Mesendoderm (in vitro differentiated cells): Measurements from ENCODE around the gene BEST4.

Experiments
- DNase-seq: peaks from one replicate; pipeline ENCODE4 v3.0.0; 2013
- H2AK5ac ChIP-seq: 2 replicates; pipeline ENCODE4 v1.6.1; 2013; ENCODE audit warnings: low read length, inconsistent platforms
- H2BK120ac ChIP-seq: 2 replicates; pipeline ENCODE4 v1.6.1; 2013; ENCODE audit warnings: low read depth, mild to moderate bottlenecking, low read length, moderate library complexity, mixed read lengths
- H2BK15ac ChIP-seq: replicated peaks from 2 replicates; pipeline ENCODE4 v1.6.1; 2013; ENCODE audit warnings: low read depth, mild to moderate bottlenecking, moderate library complexity
- H2BK5ac ChIP-seq: 2 replicates; pipeline ENCODE4 v1.6.1; 2013; ENCODE audit warnings: low read length, inconsistent platforms
- H3K18ac ChIP-seq: 2 replicates; pipeline ENCODE4 v1.6.1; 2013; ENCODE audit warnings: mild to moderate bottlenecking, low read length, mixed read lengths
- H3K23ac ChIP-seq: one replicate; pipeline ENCODE4 v1.6.1; 2013; ENCODE audit warnings: low read length
- H3K27ac ChIP-seq: 2 replicates; pipeline ENCODE4 v1.5.1; 2013; ENCODE audit warnings: low read depth, mild to moderate bottlenecking, inconsistent platforms, low read length, moderate library complexity
- H3K27me3 ChIP-seq: 2 replicates; pipeline ENCODE4 v1.6.1; 2013; ENCODE audit warnings: low read length, control low read depth, mild to moderate bottlenecking, inconsistent platforms; ENCODE audit not compliant: insufficient read depth, poor library complexity
- H3K36me3 ChIP-seq: 2 replicates; pipeline ENCODE4 v1.6.1; 2013; ENCODE audit warnings: low read length, inconsistent platforms; ENCODE audit not compliant: control insufficient read depth, insufficient read depth
- H3K4ac ChIP-seq: one replicate; pipeline ENCODE4 v1.6.1; 2013; ENCODE audit warnings: low read depth, mild to moderate bottlenecking, low read length, moderate library complexity
- H3K4me1 ChIP-seq: 2 replicates; pipeline ENCODE4 v1.6.1; 2013; ENCODE audit warnings: low read depth, low read length, inconsistent platforms; ENCODE audit not compliant: control insufficient read depth
- H3K4me2 ChIP-seq: 2 replicates; pipeline ENCODE4 v1.6.1; 2013; ENCODE audit warnings: low read length
- H3K4me3 ChIP-seq: 2 replicates; pipeline ENCODE4 v1.5.1; 2013; ENCODE audit warnings: mild to moderate bottlenecking, low read length
- H3K56ac ChIP-seq: one replicate; pipeline ENCODE4 v1.6.1; 2013; ENCODE audit warnings: low read length
- H3K79me1 ChIP-seq: 2 replicates; pipeline ENCODE4 v1.6.1; 2013; ENCODE audit warnings: low read length, inconsistent platforms
- H3K79me2 ChIP-seq: 2 replicates; pipeline ENCODE4 v1.6.1; 2013; ENCODE audit warnings: mild to moderate bottlenecking, low read length; ENCODE audit not compliant: control insufficient read depth, insufficient read depth
- H3K9ac ChIP-seq: 2 replicates; pipeline ENCODE4 v1.6.1; 2013; ENCODE audit warnings: low read length, inconsistent platforms
- H4K5ac ChIP-seq: one replicate; pipeline ENCODE4 v1.6.1; 2013; ENCODE audit warnings: low read length
- H4K8ac ChIP-seq: one replicate; pipeline ENCODE4 v1.6.1; 2013; ENCODE audit warnings: low read depth, mild to moderate bottlenecking, control low read depth, low read length, moderate library complexity
- WGBS: extraction: QIAGEN DNeasy Blood & Tissue Kit; methylation state at CpG from one replicate; pipeline ENCODE4 v1.1.7; 2013; ENCODE audit warnings: low lambda C conversion rate, missing lambda C conversion rate; ENCODE audit not compliant: insufficient coverage; ENCODE audit errors: extremely low coverage; 5-methylcytosine and 5-hydroxymethylcytosine counted together

The BEST4 gene

GRCh38 chr1:44777969-44778635 is 9.9 kb downstream of the BEST4 start:
- no peak overlapping the region for H4K5ac ChIP-seq
- H3K36me3 ChIP-seq, result peaks cover 14% of the 10 kb centered on the region
- DNase-seq, result no peak
- H3K18ac ChIP-seq, result no peak overlapping the region
- no peak overlapping the region for H3K4ac ChIP-seq
- peaks cover 11% of the 10 kb centered on the region for H3K79me1 ChIP-seq
- H4K8ac ChIP-seq, result no peak overlapping the region
- no peak overlapping the region for H2BK15ac ChIP-seq
- no peak overlapping the region for H3K23ac ChIP-seq
- H2AK5ac ChIP-seq, result no peak overlapping the region
- H3K27ac ChIP-seq, result no peak overlapping the region
- peak overlapping the region; percentile 100 for H3K9ac ChIP-seq
- no peaks in the 10 kb centered on the region for H3K27me3 ChIP-seq
- no peak overlapping the region for H3K4me3 ChIP-seq
- no peak overlapping the region for H2BK5ac ChIP-seq
- no peak overlapping the region for H3K56ac ChIP-seq
- H3K4me1 ChIP-seq, result peaks cover 2% of the 10 kb centered on the region
- H2BK120ac ChIP-seq, result no peak overlapping the region
- peak overlapping the region; percentile 53 for H3K4me2 ChIP-seq
- no CpG with 5 or more reads among the region's 13 CpGs for WGBS
- H3K79me2 ChIP-seq, result peaks cover 30% of the 10 kb centered on the region

- H3K4me2 ChIP-seq, result peak overlapping the region; percentile 53
- no peak overlapping the region for H4K8ac ChIP-seq
- no peak overlapping the region for H2AK5ac ChIP-seq
- DNase-seq, result no peak
- no peak overlapping the region for H3K18ac ChIP-seq
- no peak overlapping the region for H3K27ac ChIP-seq
- no peak overlapping the region for H2BK5ac ChIP-seq
- no peaks in the 10 kb centered on the region for H3K27me3 ChIP-seq
- peak overlapping the region; percentile 100 for H3K9ac ChIP-seq
- H3K4ac ChIP-seq, result no peak overlapping the region
- peaks cover 14% of the 10 kb centered on the region for H3K36me3 ChIP-seq
- H4K5ac ChIP-seq, result no peak overlapping the region
- peaks cover 30% of the 10 kb centered on the region for H3K79me2 ChIP-seq
- peak overlapping the region; percentile 43 for H3K4me3 ChIP-seq
- peak overlapping the region; percentile 99 for H3K56ac ChIP-seq
- no peak overlapping the region for H2BK15ac ChIP-seq
- H3K4me1 ChIP-seq, result peaks cover 2% of the 10 kb centered on the region
- no peak overlapping the region for H2BK120ac ChIP-seq
- peaks cover 11% of the 10 kb centered on the region for H3K79me1 ChIP-seq
- peak overlapping the region; percentile 35 for H3K23ac ChIP-seq
- no CpG with 5 or more reads among the region's 14 CpGs for WGBS
Measured at GRCh38 chr1:44777547-44777946, 10.4 kb downstream of the BEST4 start.

GRCh38 chr1:44776730-44777068 is 11.3 kb downstream of the BEST4 start:
- Histone ChIP-seq H3K4me1 (peaks cover 2% of the 10 kb centered on the region), H3K36me3 (peaks cover 14% of the 10 kb centered on the region), H3K23ac (peak overlapping the region; percentile 59), H3K56ac (peak overlapping the region; percentile 99), H2AK5ac (peak overlapping the region; percentile 20), H3K18ac (no peak overlapping the region), H3K79me1 (peaks cover 11% of the 10 kb centered on the region), H3K4ac (no peak overlapping the region), H3K27ac (no peak overlapping the region), H3K4me3 (peak overlapping the region; percentile 100), H4K5ac (no peak overlapping the region), H3K79me2 (peaks cover 30% of the 10 kb centered on the region), H3K9ac (peak overlapping the region; percentile 100), H3K27me3 (no peaks in the 10 kb centered on the region), H2BK5ac (no peak overlapping the region), H2BK15ac (no peak overlapping the region), H2BK120ac (no peak overlapping the region), H4K8ac (no peak overlapping the region), H3K4me2 (peak overlapping the region; percentile 53)
- no CpG with 5 or more reads among the region's 12 CpGs for WGBS
- no peak for DNase-seq

GRCh38 chr1:44775930-44776729 is 11.8 kb downstream of the BEST4 start:
- H3K9ac ChIP-seq, result peak overlapping the region; percentile 100
- WGBS, result no CpG with 5 or more reads among the region's 36 CpGs
- peaks cover 30% of the 10 kb centered on the region for H3K79me2 ChIP-seq
- H3K79me1 ChIP-seq, result peaks cover 11% of the 10 kb centered on the region
- H2BK5ac ChIP-seq, result peak overlapping the region; percentile 47
- H3K4me1 ChIP-seq, result peaks cover 2% of the 10 kb centered on the region
- H2AK5ac ChIP-seq, result peak overlapping the region; percentile 37
- no peak overlapping the region for H2BK15ac ChIP-seq
- peak overlapping the region; percentile 76 for H3K4ac ChIP-seq
- H4K8ac ChIP-seq, result no peak overlapping the region
- H3K23ac ChIP-seq, result peak overlapping the region; percentile 94
- peak; percentile 37 for DNase-seq
- H2BK120ac ChIP-seq, result no peak overlapping the region
- peak overlapping the region; percentile 60 for H3K27ac ChIP-seq
- peak overlapping the region; percentile 99 for H3K56ac ChIP-seq
- peak overlapping the region; percentile 100 for H3K4me3 ChIP-seq
- peak overlapping the region; percentile 53 for H3K4me2 ChIP-seq
- H3K27me3 ChIP-seq, result no peaks in the 10 kb centered on the region
- H3K36me3 ChIP-seq, result peaks cover 14% of the 10 kb centered on the region
- no peak overlapping the region for H4K5ac ChIP-seq
- peak overlapping the region; percentile 29 for H3K18ac ChIP-seq

- Histone ChIP-seq H3K9ac (peak within 1 kb of the TSS; percentile 100), H3K79me1 (peaks cover 11% of the 10 kb centered on the region), H3K27ac (peak within 1 kb of the TSS; percentile 63), H3K4me2 (peak within 1 kb of the TSS; percentile 95), H3K36me3 (peaks cover 14% of the 10 kb centered on the region), H4K8ac (peak within 1 kb of the TSS; percentile 31), H2BK15ac (no peak within 1 kb of the TSS), H3K4me3 (peak within 1 kb of the TSS; percentile 100), H3K79me2 (peaks cover 30% of the 10 kb centered on the region), H4K5ac (peak within 1 kb of the TSS; percentile 94), H2BK120ac (no peak within 1 kb of the TSS), H3K56ac (peak within 1 kb of the TSS; percentile 99), H2BK5ac (peak within 1 kb of the TSS; percentile 87), H3K18ac (peak within 1 kb of the TSS; percentile 35), H3K23ac (peak within 1 kb of the TSS; percentile 94), H3K4ac (peak within 1 kb of the TSS; percentile 76), H3K4me1 (peaks cover 2% of the 10 kb centered on the region), H3K27me3 (no peaks in the 10 kb centered on the region), H2AK5ac (peak within 1 kb of the TSS; percentile 87)
- WGBS, result no CpG with 5 or more reads among the region's 65 CpGs
- DNase-seq, result peak; percentile 98
Measured at GRCh38 chr1:44775078-44775929, 12.7 kb downstream of the BEST4 start, which contains the start of gene RPS8. TSS of gene RPS8 (plus strand) at chr1:44775540. CDS start at chr1:44775597, 57 bp downstream.
